Activated CD4-positive, alpha-beta T cell treated with anti-CD3 and anti-CD28 coated beads for 48 hours (primary cell): ENCODE measurements around the gene SGO2.
"Not testable (repeated sequence)": the region's sequence is repeated elsewhere in the genome, so short reads cannot be mapped to it uniquely, and the experiment has no call there.

Experiments
- DNase-seq: peaks from one replicate; pipeline ENCODE4 v3.0.0-alpha.2; 2020

SGO2 gene

DNA sequence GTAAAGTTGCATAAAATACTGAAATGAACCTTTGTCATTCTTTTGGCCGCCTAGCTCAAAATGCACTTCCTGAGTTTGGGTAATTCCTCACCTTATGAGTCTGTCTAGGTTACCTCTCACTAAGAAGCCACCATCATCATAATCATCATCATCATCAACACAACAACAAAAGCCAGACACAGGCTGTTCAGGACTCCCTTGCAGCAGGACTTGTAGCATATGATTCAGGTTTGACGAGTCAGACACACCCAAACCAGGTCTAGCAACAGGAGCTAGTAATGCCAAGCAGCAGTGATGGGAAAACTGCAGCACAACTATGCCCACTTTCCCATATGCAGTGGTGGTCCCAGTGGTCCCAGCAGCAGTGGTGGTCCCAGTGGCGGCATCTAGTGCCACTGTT is 2.8 kb upstream of the SGO2 start:
- DNase-seq, result no peak

DNA sequence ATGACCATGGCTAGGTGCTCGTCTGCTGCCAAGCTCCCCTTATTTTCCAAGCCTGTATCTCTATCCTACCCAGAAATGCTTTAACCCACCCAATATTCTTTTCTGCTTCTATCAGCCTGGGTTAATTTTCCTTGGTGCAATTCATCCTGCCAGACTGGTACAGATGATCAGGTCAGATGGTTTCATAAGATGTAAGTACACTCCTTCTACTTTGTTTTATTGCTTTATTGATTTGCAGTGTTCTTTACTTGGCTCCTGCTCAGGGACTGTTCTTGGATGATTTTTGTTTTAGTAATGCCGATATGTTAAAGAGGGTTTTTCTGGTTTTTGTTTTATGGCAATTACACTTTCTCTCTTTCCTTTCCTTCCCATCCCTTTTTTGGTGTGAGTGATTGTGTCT is 2.4 kb upstream of the SGO2 start:
- DNase-seq, result no peak

DNA sequence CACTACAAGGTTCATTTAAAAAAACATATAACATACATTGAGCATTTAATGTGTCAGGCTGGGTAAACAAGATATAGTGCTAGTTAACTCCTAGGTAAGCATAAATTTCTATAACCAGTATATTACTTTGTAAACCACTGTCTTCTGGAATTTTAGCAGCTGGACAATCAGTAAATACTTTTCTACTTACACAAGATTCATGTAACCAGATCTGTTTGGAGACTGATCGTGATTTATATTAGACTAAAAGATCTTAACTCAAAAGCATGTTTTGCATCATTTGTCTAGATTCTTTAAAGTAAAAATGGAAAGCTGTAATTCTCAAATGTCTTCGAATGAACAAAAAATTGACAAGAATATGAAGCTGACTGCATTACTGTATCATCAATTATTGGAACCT is 941 bp upstream of the SGO2 start:
- DNase-seq, result no peak

DNA sequence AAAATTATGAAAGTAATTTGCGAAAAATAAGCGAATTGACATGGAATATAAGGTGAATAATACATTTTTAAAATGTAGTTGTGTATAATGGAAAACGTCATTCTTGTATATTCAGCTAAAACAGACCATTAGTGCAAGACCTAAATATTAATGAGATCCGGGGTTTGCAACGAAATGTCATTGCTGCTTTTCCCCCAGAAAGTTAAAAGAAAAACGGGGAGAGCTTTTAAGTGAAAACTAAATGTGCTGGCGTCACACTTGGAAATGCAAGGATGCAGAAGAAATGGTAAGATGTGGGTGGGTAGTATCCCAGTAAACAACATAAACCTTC is 491 bp upstream of the SGO2 start:
- no peak for DNase-seq

DNA sequence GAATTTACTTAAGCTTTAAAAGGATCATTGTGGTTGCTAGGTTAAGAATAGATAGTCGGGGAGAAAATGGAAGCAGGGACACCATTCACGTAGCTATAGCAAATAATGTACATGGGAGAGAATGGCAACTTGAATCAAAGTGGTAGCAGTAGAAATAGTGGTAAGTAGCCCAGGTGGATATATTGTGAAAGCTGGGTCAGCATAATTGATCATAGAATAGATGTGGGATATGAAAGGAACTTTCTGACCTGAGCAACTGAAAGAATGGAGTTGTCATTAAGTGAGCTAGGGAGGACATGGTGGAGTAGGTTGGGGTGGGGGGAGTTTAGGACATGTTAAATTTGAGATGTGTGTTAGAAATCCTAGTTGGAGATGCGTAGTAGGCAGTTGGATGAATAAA is 2.2 kb downstream of the SGO2 start:
- no peak for DNase-seq

DNA sequence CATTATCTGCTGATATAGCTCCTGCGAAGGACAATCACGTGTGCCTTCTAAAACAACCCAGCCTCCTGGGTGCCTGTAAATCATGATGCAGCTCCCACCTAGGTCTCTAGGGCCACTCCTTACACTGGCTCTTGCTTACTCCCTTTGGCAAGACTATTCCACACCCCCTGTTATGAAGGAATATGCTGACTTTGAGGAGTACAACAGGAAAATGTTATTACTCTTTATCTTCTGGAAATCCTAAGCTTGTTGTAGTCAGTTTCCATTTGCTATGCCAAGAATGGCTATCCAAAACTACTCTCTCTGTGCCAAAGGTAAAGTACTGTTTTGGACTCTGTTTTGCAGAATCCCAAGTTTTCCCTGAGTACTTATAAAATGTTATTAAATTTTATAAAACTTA is 7.7 kb downstream of the SGO2 start:
- DNase-seq, result no peak

DNA sequence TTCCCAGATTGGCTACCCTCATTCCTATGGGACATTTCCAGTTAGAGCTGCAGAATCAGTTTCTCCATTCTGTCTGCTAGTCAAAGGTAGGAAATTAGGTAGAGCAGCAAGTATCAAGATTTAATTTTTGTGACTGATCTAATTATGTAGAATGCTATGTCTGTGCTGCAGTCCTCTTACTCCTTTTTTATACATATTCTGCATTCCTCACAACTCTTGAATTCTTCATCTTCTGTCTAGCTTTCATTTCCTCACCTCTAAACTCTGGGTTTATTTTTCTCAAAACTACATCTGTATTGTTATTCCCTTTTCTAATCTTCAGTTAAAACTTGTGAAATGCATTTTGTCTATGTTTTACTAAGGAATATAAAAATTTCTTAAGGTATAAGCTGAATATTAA is 8.6 kb downstream of the SGO2 start:
- no peak for DNase-seq

DNA sequence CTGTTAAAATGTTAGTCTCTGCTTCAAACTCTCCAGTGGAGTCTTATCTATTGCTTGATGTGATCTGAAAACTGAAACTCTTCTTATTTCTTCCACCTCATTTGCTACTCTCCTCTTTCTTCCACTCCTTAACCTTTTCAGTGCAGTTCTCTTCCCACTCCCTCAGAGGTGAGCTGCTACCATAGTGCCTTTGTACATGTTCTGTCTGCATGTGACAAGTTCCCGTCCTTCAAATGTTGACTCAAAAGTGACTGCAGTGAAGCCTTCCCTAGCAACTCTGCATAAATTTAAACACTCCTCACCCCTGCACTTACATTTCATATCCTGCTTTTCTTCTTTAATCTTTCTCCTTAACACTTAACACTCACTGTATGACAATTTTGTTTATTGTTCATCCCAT is 12.1 kb downstream of the SGO2 start:
- no peak for DNase-seq

DNA sequence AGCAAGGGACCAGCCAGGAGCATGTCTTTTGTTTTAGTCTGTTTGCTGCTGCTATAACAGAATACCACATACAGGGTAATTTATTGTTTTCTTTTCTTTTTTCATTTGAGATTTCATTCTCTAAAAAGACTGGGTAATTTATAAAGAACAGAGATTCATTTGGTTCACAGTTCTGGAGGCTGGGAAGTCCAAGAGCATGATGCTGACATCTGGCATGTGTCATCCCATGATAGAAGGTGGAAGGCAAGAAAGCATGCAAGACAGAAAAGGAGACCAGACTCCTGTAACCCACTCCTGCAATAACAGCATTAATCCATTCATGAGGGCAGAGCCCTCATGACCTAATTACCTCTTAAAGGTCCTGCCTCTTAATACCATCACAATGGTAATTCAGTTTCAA is 14.8 kb downstream of the SGO2 start:
- no peak for DNase-seq

DNA sequence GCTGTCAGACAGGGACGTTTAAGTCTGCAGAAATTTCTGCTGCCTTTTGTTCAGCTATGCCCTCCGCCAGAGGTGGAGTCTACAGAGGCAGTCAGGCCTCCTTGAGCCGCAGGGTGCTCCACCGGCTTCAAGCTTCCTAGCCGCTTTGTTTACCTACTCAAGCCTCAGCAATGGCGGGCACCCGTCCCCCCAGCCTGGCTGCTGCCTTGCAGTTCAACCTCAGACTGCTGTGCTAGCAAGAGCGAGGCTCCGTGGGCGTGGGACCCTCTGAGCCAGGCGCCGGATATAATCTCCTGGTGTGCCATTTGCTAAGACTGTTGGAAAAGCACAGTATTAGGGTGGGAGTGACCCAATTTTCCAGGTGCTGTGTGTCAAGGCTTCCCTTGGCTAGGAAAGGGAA is 40.6 kb downstream of the SGO2 start:
- DNase-seq, result not testable (repeated sequence)

DNA sequence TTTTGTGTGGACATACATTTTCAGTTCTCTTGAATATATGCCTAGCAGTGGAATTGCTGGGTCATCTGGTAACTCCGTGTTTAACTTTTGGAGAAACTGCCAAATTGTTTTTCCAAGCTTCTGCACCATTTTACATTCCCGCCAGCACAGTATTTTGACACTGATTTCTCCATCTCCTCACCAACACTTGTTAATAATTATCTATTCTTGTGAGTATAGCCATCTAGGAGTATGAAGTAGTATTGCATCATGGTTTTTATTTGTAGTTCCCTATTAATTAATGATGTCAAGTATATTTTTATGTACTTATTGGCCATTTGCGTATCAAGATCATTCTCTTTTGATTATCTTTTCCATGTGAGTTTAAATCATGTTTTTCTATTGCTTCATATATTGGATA is 41.9 kb downstream of the SGO2 start:
- no peak for DNase-seq

DNA sequence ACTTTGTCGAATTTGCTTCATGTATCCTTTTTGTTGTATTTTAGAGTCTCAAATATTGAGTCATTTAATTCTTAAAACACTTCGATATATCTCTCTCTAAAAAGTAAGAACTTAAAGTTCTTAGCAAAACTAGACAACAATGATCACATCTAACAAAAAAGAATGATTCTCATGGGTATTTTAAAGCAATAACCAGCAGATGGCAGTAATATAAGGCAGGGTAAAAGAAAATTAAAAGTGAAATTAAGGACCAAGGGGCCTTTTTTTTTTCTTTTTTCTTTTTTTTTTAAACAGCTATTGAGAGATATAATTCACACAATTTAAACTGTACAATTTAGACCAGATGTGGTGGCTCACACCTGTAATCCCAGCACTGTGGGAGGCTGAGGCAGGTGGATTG is 50.0 kb downstream of the SGO2 start:
- no peak for DNase-seq

DNA sequence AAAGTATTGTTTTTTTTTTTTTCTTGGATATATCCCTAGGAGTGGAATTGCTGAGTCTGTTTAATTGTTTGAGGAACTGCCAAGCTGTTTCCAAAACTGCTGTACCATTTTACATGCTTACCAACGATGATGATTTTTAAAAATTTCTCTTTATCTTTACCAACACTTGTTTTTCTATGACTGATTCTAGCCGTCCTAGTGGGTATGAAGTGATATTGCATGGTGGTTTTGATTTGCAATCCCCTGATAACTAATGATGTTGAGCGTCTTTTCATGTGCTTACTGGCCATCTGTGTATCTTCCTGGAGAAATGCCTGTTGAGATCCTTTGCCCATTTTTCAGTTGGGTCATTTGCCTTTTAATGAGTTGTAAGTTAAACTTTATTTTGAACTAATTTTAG is 51.0 kb downstream of the SGO2 start:
- DNase-seq, result no peak

DNA sequence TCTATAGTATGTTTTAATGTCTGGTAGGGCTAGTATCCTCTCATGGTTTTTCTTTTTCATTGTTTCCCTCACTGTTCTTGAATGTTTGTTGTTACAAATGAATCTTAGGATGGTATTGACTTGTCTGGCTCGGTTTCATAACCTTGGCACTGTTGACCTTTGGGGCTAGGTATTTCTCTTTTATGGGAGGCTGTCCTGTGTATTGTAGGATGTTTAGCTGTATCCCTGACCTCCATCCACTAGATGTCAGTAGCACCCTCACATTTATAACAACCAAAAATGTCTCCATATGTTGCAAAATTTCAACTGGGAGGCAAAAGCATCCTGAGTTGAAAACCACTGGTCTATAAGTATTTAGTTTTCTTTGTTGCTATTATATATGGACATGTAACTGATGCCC is 52.8 kb downstream of the SGO2 start:
- DNase-seq, result no peak

DNA sequence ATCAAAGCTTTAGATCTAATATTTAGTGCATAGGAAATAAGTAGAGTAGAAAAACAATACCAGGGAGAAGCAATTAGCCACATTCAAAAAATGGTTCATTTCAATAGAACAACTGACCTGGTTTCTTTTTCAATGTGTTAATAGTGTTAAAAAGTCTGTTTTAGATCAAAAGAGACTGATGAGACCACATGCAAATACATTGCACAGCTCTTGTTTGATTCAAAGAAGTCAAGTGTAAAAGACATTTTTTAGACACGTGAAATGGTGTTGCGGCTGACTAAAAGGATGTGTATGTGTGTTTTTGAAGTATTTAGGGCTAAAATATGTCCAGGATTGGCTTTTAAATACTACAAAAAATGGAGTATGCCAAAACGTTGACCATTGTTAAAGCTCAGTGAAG is 58.6 kb downstream of the SGO2 start:
- no peak for DNase-seq

DNA sequence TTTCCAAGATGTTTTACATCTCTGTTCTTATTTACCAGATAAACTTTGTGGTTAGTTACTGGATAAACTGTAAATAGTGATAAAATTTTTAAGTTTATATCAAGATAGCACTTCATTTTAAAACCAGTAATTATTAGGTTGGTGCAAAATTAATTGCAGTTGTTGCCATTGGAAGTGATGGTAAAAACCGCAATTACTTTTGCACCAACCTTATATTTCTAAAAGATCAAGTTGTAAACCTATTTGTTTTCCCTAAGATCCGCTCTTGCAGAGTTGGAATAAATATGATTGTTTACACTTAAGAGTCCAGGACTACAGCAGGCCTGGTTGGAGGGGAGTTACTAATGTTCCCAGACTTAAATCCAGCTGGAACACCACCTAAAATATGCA is 59.3 kb downstream of the SGO2 start:
- DNase-seq, result no peak

DNA sequence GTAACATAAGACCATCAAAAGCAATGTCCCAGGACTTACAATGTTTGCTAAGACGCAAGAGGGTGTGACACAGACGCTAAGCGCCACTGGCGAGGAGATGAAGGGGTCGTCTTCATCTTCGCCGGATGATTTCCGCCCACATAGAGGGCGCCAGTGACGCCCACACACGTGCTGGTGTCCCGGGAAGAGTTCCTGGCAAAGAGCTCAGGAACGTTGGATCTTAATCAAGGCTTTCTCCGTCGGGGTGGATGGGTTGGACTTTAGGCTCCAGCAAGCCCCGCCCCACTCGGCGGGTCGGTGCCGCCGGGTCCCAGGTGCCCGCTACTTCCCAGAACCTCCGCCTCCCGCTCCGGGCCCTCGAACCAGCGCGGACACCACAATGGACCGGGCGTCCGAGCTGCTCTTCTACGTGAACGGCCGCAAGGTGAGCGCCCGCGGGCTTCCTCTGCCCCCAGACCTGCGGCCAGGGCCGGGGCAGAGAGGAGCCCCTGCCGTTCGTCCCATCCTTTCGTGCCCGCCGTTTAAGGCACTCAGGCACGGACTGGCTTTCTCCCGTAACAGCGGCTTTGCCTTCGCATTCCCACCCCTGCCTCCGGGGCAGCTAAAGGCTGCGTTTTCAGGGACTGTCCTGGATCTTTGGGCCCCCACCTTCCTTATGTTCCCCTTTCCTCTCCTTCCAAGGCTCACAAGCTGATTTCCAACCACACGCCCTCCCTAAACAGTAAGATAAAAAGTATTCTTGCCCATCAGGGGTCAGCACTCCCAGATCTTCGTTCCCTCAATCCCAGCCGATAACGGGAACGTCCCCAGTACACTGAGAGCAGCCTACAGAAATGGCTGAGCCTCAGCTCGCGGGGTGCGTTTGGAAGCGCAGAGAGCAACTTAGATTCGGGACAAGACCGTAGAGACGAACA is 60.0 kb downstream of the SGO2 start, which contains the start of gene AOX1:
AOX1 (plus strand) TSS at position 285 of the 914 bp plus-strand sequence; CDS start at position 380, 95 bp downstream.
- DNase-seq, result peak; percentile 12

DNA sequence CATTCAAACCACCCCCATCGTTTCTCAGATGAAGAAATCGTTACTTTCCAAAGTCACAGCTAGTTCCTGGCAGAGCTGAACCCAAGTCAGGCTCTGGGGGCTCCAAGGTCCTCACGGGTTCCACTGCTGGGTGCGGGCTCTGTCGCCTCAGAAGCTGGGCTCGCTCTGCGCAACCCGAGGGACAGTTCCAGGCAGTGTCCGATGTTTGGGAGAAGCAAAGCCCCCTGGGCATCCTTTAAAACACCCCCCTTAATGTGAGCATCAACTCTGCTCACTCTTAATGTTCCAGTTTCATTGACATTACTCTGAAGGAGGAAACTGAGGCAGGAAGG is 60.6 kb downstream of the SGO2 start:
- DNase-seq, result no peak

DNA sequence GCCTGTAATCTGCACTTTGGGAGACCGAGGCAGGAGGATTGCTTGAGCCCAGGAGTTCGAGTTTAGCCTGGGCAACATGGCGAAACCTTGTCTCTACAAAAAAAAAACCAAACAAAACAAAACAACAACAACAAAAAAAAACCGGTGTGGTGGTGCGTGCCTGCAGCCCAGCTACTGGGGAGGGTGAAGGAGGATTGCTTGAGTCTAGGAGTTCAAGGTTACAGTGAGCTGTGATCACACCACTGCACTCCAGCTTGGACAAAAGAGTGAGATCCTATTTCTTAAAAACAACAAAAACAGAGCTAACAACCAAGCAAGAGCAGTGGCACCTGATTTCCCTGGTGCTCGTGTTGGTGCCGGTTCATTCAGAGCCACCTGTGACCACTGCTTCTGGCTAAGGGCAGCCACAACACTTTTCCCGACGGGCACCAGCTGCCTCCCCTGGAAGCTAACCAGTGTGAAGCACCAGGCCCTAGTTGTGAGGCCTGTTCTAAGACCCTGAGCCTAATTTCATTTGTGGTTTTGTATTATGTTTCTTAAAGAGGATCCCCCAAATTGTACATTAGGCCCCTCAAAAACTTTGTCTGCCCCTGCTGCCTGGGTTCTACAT is 61.1 kb downstream of the SGO2 start:
- DNase-seq, result no peak

DNA sequence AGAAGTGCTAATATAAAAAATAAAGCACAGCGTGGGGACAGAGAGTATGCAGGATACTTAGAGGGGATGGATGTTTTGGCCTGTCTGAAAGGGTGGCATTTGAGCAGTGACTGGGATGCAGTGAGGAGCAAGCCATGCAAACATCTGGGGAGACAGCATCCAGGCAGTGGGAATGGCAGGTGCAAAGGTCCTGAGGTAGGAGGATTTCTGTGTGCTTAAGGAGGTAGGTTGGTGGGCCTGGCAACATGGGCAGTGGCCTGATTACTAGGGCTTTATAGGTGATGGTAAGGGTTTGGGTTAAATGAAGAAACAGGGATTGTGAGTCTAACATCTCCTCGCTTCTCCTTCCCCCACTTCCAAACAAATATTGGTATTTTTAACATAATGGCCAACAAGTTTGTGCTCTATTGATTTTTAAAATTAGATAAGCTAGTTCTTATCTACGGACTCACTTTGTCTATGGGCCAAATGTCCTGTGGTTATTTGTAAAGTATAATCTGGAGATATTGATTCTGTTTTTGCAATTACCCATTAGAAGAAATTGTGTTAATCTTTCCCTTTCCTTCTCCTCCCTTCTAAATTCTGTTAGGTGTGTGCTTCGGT is 62.2 kb downstream of the SGO2 start:
- no peak for DNase-seq

DNA sequence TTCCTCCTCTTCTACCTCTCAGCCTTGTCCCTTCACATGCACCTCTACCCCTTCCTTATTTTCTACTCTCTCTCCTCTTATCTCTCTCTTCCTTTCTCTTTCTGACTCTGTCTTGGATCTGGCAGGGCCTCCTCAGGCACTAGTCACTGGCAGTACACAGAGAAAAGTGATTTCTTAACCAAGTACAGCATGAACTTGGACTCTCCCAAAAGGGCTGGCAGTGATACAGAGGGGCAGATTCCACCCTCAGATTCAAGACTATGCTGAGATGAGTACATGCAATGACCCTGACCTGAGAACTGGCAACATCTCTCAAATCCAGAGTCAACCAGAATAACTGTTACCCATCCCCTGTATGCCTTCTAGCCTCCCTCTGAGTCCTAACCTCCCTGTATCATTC is 64.1 kb downstream of the SGO2 start:
- no peak for DNase-seq

DNA sequence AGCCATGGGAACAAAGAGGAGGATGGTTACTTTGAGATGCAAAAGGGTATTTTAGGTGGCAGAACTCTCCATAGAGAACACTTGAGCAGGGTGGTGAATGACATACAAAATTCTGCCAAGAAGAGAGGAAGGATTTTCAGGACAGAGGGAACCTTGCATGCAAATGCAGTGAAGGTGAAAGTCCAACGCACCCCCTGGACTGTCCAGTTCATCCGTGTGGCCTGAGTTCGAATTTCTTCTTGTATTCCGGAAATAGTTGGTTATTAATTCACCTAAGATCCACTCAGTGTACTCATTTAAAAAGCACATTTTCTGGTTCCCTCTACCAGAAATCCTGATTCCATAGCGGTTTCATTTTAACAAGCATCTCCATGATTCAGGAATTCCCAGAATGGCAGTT is 65.3 kb downstream of the SGO2 start:
- DNase-seq, result no peak

DNA sequence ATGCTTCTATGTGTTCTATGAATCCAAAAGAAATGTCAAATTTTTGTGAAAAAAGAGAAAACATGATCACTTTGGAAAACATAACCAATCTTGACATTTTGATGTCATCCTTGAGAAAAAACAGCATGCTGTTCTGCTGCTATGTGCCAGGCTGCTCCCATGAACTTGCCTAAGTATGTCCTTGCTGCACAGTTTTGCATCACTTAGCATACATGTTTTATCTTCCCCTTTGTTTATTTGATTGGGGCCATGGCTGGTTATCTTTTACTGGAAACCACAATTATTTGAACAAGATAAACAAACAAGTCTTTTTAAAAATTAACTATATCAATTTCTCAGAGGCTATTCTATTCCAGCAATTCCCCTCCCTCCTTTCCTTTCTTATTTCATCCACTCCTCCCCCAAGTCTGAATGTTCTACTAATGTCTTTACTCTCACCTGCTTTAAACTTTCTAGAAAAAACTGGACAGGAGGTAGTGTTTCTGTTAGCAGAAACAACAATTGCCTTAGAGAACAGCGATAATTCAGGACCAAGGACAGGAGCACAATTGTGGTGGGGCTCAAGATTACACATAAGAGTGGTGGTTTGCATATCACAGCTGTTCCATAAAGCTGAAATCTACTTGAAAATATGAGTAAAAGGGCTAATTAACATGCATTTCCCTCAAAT is 66.5 kb downstream of the SGO2 start:
- no peak for DNase-seq

DNA sequence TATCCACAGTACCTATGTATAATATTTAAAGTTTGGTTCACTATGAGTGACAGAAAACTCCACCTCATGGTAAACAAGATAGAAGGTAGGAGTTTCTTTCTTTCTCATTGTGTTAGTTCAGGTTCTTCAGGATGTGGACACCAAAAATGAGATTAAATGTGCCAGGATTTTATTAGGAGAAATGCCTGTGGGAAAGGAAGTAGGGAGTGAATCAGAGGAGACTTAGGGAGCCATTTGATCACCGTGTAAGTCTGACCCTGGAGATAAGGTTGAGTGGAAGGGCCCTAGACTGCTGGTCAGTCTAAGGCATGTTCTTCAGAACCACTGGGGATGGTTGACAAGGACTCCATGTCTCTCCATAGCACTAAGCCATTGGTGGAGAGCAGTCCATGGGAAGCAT is 67.9 kb downstream of the SGO2 start:
- DNase-seq, result no peak
